IMR-90 (cell line): ENCODE results near the gene GABRB1. TPM values are rescaled to one million over a fixed set of nuclear protein-coding genes. Genes with fewer than 3 reads are reported as not detected.

ENCODE experiments used
- ATAC-seq: fragments of 200-7000 bp; cut with Tn5 transposase; 2 replicates; pipeline ENCODE4 v1.9.1; 2020; ENCODE audit warnings: low read depth, mild to moderate bottlenecking, moderate library complexity
- BruUV-seq: library from RNA; stranded (reverse); fragments of 400-500 nt; replicated peaks from 2 replicates; lab custom pipeline; 2021; lab: Mats Ljungman, UMichigan
- CTCF ChIA-PET: fragments of 300-600 bp; formaldehyde crosslinking; extraction: SDS; loops from one replicate; lab custom pipeline; 2021; ENCODE audit warnings: antibody characterized with exemption; lab: Yijun Ruan, JAX
- POLR2A ChIA-PET: fragments of 300-600 bp; sonication (Branson Sonifier 250); formaldehyde crosslinking; loops from one replicate; lab custom pipeline; 2022; ENCODE audit warnings: antibody characterized with exemption; ENCODE audit not compliant: unreplicated experiment; lab: Charles Lee
- DNase-seq: peaks from one replicate; pipeline ENCODE4 v3.0.0; 2013
- H2AFZ ChIP-seq: replicated peaks from 2 replicates; pipeline ENCODE3; 2013; ENCODE audit warnings: low read length, mild to moderate bottlenecking; ENCODE audit not compliant: poor library complexity
- H2AK5ac ChIP-seq: 2 replicates; pipeline ENCODE4 v1.6.1; 2013; ENCODE audit warnings: low read depth, low read length, inconsistent platforms
- H2AK9ac ChIP-seq: replicated peaks from 2 replicates; pipeline ENCODE3; 2013; ENCODE audit warnings: mild to moderate bottlenecking, low read depth, low read length, moderate library complexity; ENCODE audit not compliant: poor library complexity
- H2BK120ac ChIP-seq: 2 replicates; pipeline ENCODE4 v1.6.1; 2013; ENCODE audit warnings: low read depth, low read length, inconsistent platforms
- H2BK15ac ChIP-seq: 3 replicates; pipeline ENCODE4 v1.6.1; 2013; ENCODE audit warnings: low read depth, low read length, inconsistent platforms
- H2BK20ac ChIP-seq: 2 replicates; pipeline ENCODE4 v1.6.1; 2013; ENCODE audit warnings: low read depth, mild to moderate bottlenecking, inconsistent platforms, low read length, moderate library complexity
- H2BK5ac ChIP-seq: 2 replicates; pipeline ENCODE4 v1.6.1; 2013; ENCODE audit warnings: mild to moderate bottlenecking, low read depth, low read length, inconsistent platforms; ENCODE audit not compliant: poor library complexity, severe bottlenecking
- H3K14ac ChIP-seq: replicated peaks from 2 replicates; pipeline ENCODE4 v1.6.1; 2013; ENCODE audit warnings: low read depth, low read length, inconsistent platforms
- H3K18ac ChIP-seq: 2 replicates; pipeline ENCODE4 v1.6.1; 2013; ENCODE audit warnings: low read depth, low read length, control low read depth
- H3K23ac ChIP-seq: 2 replicates; pipeline ENCODE4 v1.6.1; 2013; ENCODE audit warnings: low read depth, low read length, inconsistent platforms
- H3K27ac ChIP-seq: 2 replicates; pipeline ENCODE4 v1.5.1; 2013; ENCODE audit warnings: mild to moderate bottlenecking, control low read depth, low read length; ENCODE audit not compliant: insufficient read depth
- H3K27me3 ChIP-seq: 2 replicates; pipeline ENCODE4 v1.6.1; 2013; ENCODE audit warnings: low read length; ENCODE audit not compliant: control insufficient read depth, insufficient read depth
- H3K36me3 ChIP-seq: 2 replicates; pipeline ENCODE4 v1.6.1; 2013; ENCODE audit warnings: low read length, mixed read lengths; ENCODE audit not compliant: control insufficient read depth, insufficient read depth
- H3K4ac ChIP-seq: 2 replicates; pipeline ENCODE4 v1.6.1; 2013; ENCODE audit warnings: low read depth, low read length, inconsistent platforms
- H3K4me1 ChIP-seq: 2 replicates; pipeline ENCODE4 v1.6.1; 2013; ENCODE audit warnings: low read length, mixed read lengths; ENCODE audit not compliant: control insufficient read depth, insufficient read depth
- H3K4me2 ChIP-seq: 2 replicates; pipeline ENCODE4 v1.6.1; 2013; ENCODE audit warnings: low read depth, mild to moderate bottlenecking, control low read depth, low read length, moderate library complexity
- H3K4me3 ChIP-seq: 2 replicates; pipeline ENCODE4 v1.5.1; 2013; ENCODE audit warnings: low read depth, mild to moderate bottlenecking, control low read depth, low read length, moderate library complexity; ENCODE audit not compliant: insufficient read depth
- H3K56ac ChIP-seq: 2 replicates; pipeline ENCODE4 v1.6.1; 2013; ENCODE audit warnings: low read length, inconsistent platforms; ENCODE audit not compliant: insufficient read depth; ENCODE audit errors: extremely low read depth
- H3K79me1 ChIP-seq, 2 experiments: 2 replicates each; pipeline ENCODE4 v1.6.1; 2013; ENCODE audit warnings: low read length in 2 of 2, inconsistent platforms in 1 of 2, low read depth in 1 of 2
- H3K9ac ChIP-seq: 2 replicates; pipeline ENCODE4 v1.6.1; 2013; ENCODE audit warnings: low read depth, low read length, control low read depth
- H3K9me1 ChIP-seq: 2 replicates; pipeline ENCODE4 v1.6.1; 2013; ENCODE audit warnings: low read length, inconsistent platforms; ENCODE audit not compliant: insufficient read depth
- H3K9me3 ChIP-seq: 2 replicates; pipeline ENCODE4 v1.6.1; 2013; ENCODE audit warnings: low read length; ENCODE audit not compliant: control insufficient read depth, insufficient read depth
- H4K20me1 ChIP-seq: 2 replicates; pipeline ENCODE4 v1.6.1; 2013; ENCODE audit warnings: low read length, inconsistent platforms; ENCODE audit not compliant: insufficient read depth
- H4K5ac ChIP-seq: 2 replicates; pipeline ENCODE4 v1.6.1; 2013; ENCODE audit warnings: mild to moderate bottlenecking, low read depth, low read length, control low read depth
- H4K8ac ChIP-seq, 2 experiments: 2 replicates each; pipeline ENCODE4 v1.6.1; 2013; ENCODE audit warnings: low read depth in 2 of 2, low read length in 2 of 2, control low read depth in 1 of 2, inconsistent platforms in 1 of 2
- H4K91ac ChIP-seq: 2 replicates; pipeline ENCODE4 v1.6.1; 2013; ENCODE audit warnings: low read depth, low read length, inconsistent platforms; ENCODE audit not compliant: insufficient read depth
- BHLHE40 ChIP-seq: fragments of 150-350 bp; IDR thresholded peaks from 2 replicates; pipeline ENCODE4 v1.6.1; 2016; ENCODE audit warnings: mild to moderate bottlenecking, low read depth, low read length
- CEBPB ChIP-seq: IDR thresholded peaks from 2 replicates; pipeline ENCODE4 v1.6.1; 2012; ENCODE audit warnings: low read depth, low read length, improper control_type of control experiment
- CHD1 ChIP-seq: IDR thresholded peaks from 2 replicates; pipeline ENCODE4 v1.6.1; 2012; ENCODE audit warnings: low read depth, low read length, improper control_type of control experiment
- CTCF ChIP-seq: conservative IDR thresholded peaks from 2 replicates; pipeline ENCODE4 v1.5.1; 2012; ENCODE audit warnings: mild to moderate bottlenecking, low read depth, low read length, improper control_type of control experiment
- ELK1 ChIP-seq: fragments of 150-350 bp; IDR thresholded peaks from 2 replicates; pipeline ENCODE4 v1.6.1; 2016; ENCODE audit warnings: low read depth, mild to moderate bottlenecking, low read length, moderate library complexity, borderline replicate concordance
- FOS ChIP-seq: fragments of 150-350 bp; IDR thresholded peaks from 2 replicates; pipeline ENCODE4 v1.6.1; 2016; ENCODE audit warnings: low read depth, low read length
- MAFK ChIP-seq: IDR thresholded peaks from 2 replicates; pipeline ENCODE4 v1.6.1; 2012; ENCODE audit warnings: low read depth, low read length, improper control_type of control experiment
- MAZ ChIP-seq: IDR thresholded peaks from 2 replicates; pipeline ENCODE4 v1.6.1; 2012; ENCODE audit warnings: low read depth, mild to moderate bottlenecking, low read length, improper control_type of control experiment, moderate library complexity, borderline replicate concordance
- MXI1 ChIP-seq: IDR thresholded peaks from 2 replicates; pipeline ENCODE4 v1.6.1; 2012; ENCODE audit warnings: low read depth, mild to moderate bottlenecking, low read length, moderate library complexity, borderline replicate concordance
- NFE2L2 ChIP-seq: fragments of 150-350 bp; IDR thresholded peaks from 2 replicates; pipeline ENCODE4 v1.6.1; 2016; ENCODE audit warnings: low read depth, mild to moderate bottlenecking, low read length
- POLR2A ChIP-seq: IDR thresholded peaks from 2 replicates; pipeline ENCODE4 v1.6.1; 2012; ENCODE audit warnings: mild to moderate bottlenecking, low read depth, low read length
- RAD21 ChIP-seq: IDR thresholded peaks from 2 replicates; pipeline ENCODE4 v1.6.1; 2012; ENCODE audit warnings: low read length, improper control_type of control experiment
- RCOR1 ChIP-seq: IDR thresholded peaks from 2 replicates; pipeline ENCODE4 v1.6.1; 2012; ENCODE audit warnings: mild to moderate bottlenecking, low read length, improper control_type of control experiment; ENCODE audit not compliant: insufficient replicate concordance
- RFX5 ChIP-seq: IDR thresholded peaks from 2 replicates; pipeline ENCODE4 v1.8.0; 2012; ENCODE audit warnings: low read depth, mild to moderate bottlenecking, low read length, moderate library complexity
- SMC3 ChIP-seq: fragments of 150-350 bp; IDR thresholded peaks from 2 replicates; pipeline ENCODE4 v1.6.1; 2016; ENCODE audit warnings: low read depth, mild to moderate bottlenecking, antibody characterized with exemption, low read length, moderate library complexity
- USF2 ChIP-seq: fragments of 150-350 bp; IDR thresholded peaks from 2 replicates; pipeline ENCODE4 v1.6.1; 2017; ENCODE audit warnings: mild to moderate bottlenecking, antibody characterized with exemption, low read length, low read depth
- WGBS, 2 experiments: methylation state at CpG; one replicate each; pipeline versions ENCODE4 v1.1.5 to v1.1.7; 2013; ENCODE audit warnings: missing lambda C conversion rate in 2 of 2; ENCODE audit not compliant: insufficient read length in 1 of 2; ENCODE audit errors: extremely low coverage in 2 of 2; 5-methylcytosine and 5-hydroxymethylcytosine counted together
- dilution Hi-C: fragments of 300-500 bp; cut with HindIII; formaldehyde crosslinking; loops from one replicate; pipeline ENCODE4 v1.14.3; 2018; ENCODE audit warnings: low sequenced_read_pairs; ENCODE audit not compliant: unreplicated experiment
- in situ Hi-C: fragments of 300-500 bp; cut with MboI; formaldehyde crosslinking; loops from 3 replicates; pipeline ENCODE4 v1.14.3; 2019; ENCODE audit warnings: low sequenced_read_pairs, inconsistent platforms, mixed read lengths
- intact Hi-C: fragments of 100-400 bp; cut with micrococcal nuclease; formaldehyde crosslinking; loops from 2 replicates; pipeline ENCODE4 v1.10.0; 2022
- polyA plus RNA-seq, 3 experiments: library from polyadenylated mRNA; depleted of rRNA; stranded (reverse); fragments of >200 nt; gene quantifications; 2 replicates each; pipeline ENCODE4 v1.2.3, GENCODE V29; 2012; ENCODE audit warnings: low replicate concordance in 1 of 3
- total RNA-seq: library from RNA; depleted of rRNA; stranded (reverse); fragments of >200 nt; gene quantifications from 2 replicates; pipeline ENCODE4 v1.2.3, GENCODE V29; 2012

GABRB1 gene
- total and polyA plus RNA-seq, 2 of the 4 experiments (the other 2 are of a cell fraction) = 4.7 to 16.1 TPM

DNA sequence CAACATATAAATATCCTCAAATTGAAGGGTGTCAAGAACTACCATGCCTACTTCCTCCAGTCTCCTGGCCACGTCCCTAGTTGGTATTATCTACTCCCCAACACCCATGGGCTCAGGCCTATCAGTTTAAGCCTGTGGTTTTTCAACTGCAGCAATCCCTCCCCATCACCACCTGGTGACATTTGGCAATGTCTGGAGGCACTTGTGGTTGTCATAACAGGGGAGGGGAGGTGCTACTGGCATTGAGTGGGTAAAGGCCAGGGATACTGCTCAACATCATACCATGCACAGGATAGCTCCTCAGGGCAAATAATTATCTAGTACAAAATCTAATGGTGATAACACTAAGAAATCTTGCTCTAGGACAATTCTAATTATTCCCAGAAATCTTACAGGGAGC lies 336.8 kb downstream of the GABRB1 start:
- in situ Hi-C loops (no loop called here), dilution Hi-C loops (no loop called here)

More for the DNA sequence above, 336.8 kb downstream of the GABRB1 start:
- no peaks in the 10 kb centered on the region for H3K27me3 ChIP-seq
- intact Hi-C loops = no loop called here
- no peak overlapping the region for H4K5ac ChIP-seq
- H4K8ac ChIP-seq = no peak overlapping the region
- H3K4ac ChIP-seq = no peak overlapping the region
- H3K27ac ChIP-seq = no peak overlapping the region
- ATAC-seq (no peak), DNase-seq (no peak)
- H3K9me1 ChIP-seq = no peaks in the 10 kb centered on the region; the same call in 1 of the 2 replicates
- no peak overlapping the region for H3K4me2 ChIP-seq
- no peak overlapping the region for H2BK120ac ChIP-seq
- no peak overlapping the region for H2BK15ac ChIP-seq
- H3K23ac ChIP-seq = no peak overlapping the region
- no TSS peak for BruUV-seq
- no peaks in the 10 kb centered on the region for H3K4me1 ChIP-seq
- H2BK20ac ChIP-seq = no peak overlapping the region
- no peak overlapping the region for H3K4me3 ChIP-seq
- H2AK9ac ChIP-seq = no peak overlapping the region
- no peaks in the 10 kb centered on the region for H3K9me3 ChIP-seq
- WGBS, 2 experiments = no CpG with 5 or more reads among the region's 1 CpG
- H2AK5ac ChIP-seq = no peak overlapping the region
- no peak overlapping the region for H3K56ac ChIP-seq
- H2BK5ac ChIP-seq = no peak overlapping the region
- H3K18ac ChIP-seq = no peak overlapping the region
- no peak overlapping the region for H4K91ac ChIP-seq
- ChIA-PET CTCF (no interaction called here), POLR2A (no interaction called here)
- H4K20me1 ChIP-seq = no peaks in the 10 kb centered on the region
- H2AFZ ChIP-seq = no peak overlapping the region
- no peak overlapping the region for H3K9ac ChIP-seq
- H3K79me1 ChIP-seq = no peaks in the 10 kb centered on the region
- H3K14ac ChIP-seq = no peak overlapping the region
- TF ChIP-seq BHLHE40 = no peak
- no peak for TF ChIP-seq CTCF
- no peak for TF ChIP-seq NFE2L2
- TF ChIP-seq USF2 = no peak
- no peak for TF ChIP-seq RAD21
- TF ChIP-seq ELK1 = no peak
- no peak for TF ChIP-seq MXI1
- TF ChIP-seq RCOR1 = no peak
- TF ChIP-seq POLR2A = no peak
- TF ChIP-seq MAFK = no peak
- no peak for TF ChIP-seq FOS
- no peak for TF ChIP-seq SMC3
- no peak for TF ChIP-seq RFX5
- no peak for TF ChIP-seq CHD1
- no peak for TF ChIP-seq MAZ
- TF ChIP-seq CEBPB = no peak
- H3K36me3 ChIP-seq = no peaks in the 10 kb centered on the region
